Karpas-422 (cell line): ENCODE results near the gene C17orf50. TPM values are rescaled to one million over a fixed set of nuclear protein-coding genes. Genes with fewer than 3 reads are reported as not detected.

ENCODE experiments used
- DNase-seq: peaks from one replicate; pipeline ENCODE4 v3.0.0-alpha.2; 2015
- H2AFZ ChIP-seq: fragments of 200-600 bp; sonication (generic); 2 replicates; pipeline ENCODE4 v1.6.1; 2014; ENCODE audit warnings: antibody characterized with exemption, low read length, mixed read lengths
- H3K27ac ChIP-seq: fragments of 200-600 bp; sonication (generic); 2 replicates; pipeline ENCODE4 v1.5.1; 2014; ENCODE audit warnings: mild to moderate bottlenecking, low read length, moderate library complexity
- H3K27me3 ChIP-seq: fragments of 200-600 bp; sonication (generic); 2 replicates; pipeline ENCODE4 v1.6.1; 2014; ENCODE audit warnings: low read length, mixed read lengths
- H3K36me3 ChIP-seq: fragments of 200-600 bp; sonication (generic); 2 replicates; pipeline ENCODE4 v1.6.1; 2014; ENCODE audit warnings: low read length, mixed read lengths; ENCODE audit not compliant: insufficient read depth
- H3K4me1 ChIP-seq: fragments of 200-600 bp; sonication (generic); 2 replicates; pipeline ENCODE4 v1.6.1; 2014; ENCODE audit warnings: mild to moderate bottlenecking, low read length, mixed read lengths
- H3K4me2 ChIP-seq: fragments of 200-600 bp; sonication (generic); 2 replicates; pipeline ENCODE4 v1.6.1; 2014; ENCODE audit warnings: low read length, low read depth, mild to moderate bottlenecking; ENCODE audit not compliant: poor library complexity, severe bottlenecking
- H3K4me3 ChIP-seq: fragments of 200-600 bp; sonication (generic); 2 replicates; pipeline ENCODE4 v1.5.1; 2014; ENCODE audit warnings: mild to moderate bottlenecking, antibody characterized with exemption, low read length, mixed read lengths
- H3K79me2 ChIP-seq: fragments of 200-600 bp; sonication (generic); 2 replicates; pipeline ENCODE4 v1.6.1; 2014; ENCODE audit warnings: mild to moderate bottlenecking, low read length, mixed read lengths
- H3K9ac ChIP-seq: fragments of 200-600 bp; sonication (generic); 2 replicates; pipeline ENCODE4 v1.6.0; 2014; ENCODE audit warnings: low read length
- H3K9me2 ChIP-seq: fragments of 200-600 bp; sonication (generic), shearing (Covaris generic); replicated peaks from 2 replicates; pipeline ENCODE4 v1.6.0; 2014; ENCODE audit warnings: mild to moderate bottlenecking, low read length, moderate library complexity; ENCODE audit not compliant: insufficient read depth
- H3K9me3 ChIP-seq: fragments of 300-700, 200-600 bp; sonication (generic); 2 replicates; pipeline ENCODE4 v1.6.1; 2014; ENCODE audit warnings: low read length, mixed read lengths
- H4K20me1 ChIP-seq: fragments of 200-600 bp; sonication (generic); 2 replicates; pipeline ENCODE4 v1.6.1; 2014; ENCODE audit warnings: mild to moderate bottlenecking, antibody characterized with exemption, low read length, low read depth; ENCODE audit not compliant: insufficient read depth
- total RNA-seq: library from RNA; depleted of rRNA; stranded (reverse); fragments of >200 nt; shearing (Covaris generic); gene quantifications from 2 replicates; pipeline ENCODE4 v1.2.3, GENCODE V29; 2014; ENCODE audit warnings: low replicate concordance

Gene C17orf50
- total RNA-seq, 1 experiment from 2014 or later, result not detected

GRCh38 chr17:35730400-35731005 lies 30.2 kb upstream of the C17orf50 start:
- Histone ChIP-seq H4K20me1 (no peaks in the 10 kb centered on the region), H3K36me3 (no peaks in the 10 kb centered on the region), H3K9me3 (no peaks in the 10 kb centered on the region), H3K79me2 (no peaks in the 10 kb centered on the region), H3K4me1 (peaks cover 23% of the 10 kb centered on the region), H3K4me3 (no peak overlapping the region), H3K27me3 (no peaks in the 10 kb centered on the region), H3K9ac (no peak overlapping the region), H2AFZ (no peak overlapping the region), H3K4me2 (no peak overlapping the region), H3K9me2 (no peaks in the 10 kb centered on the region), H3K27ac (no peak overlapping the region)
- DNase-seq, result no peak

DNA sequence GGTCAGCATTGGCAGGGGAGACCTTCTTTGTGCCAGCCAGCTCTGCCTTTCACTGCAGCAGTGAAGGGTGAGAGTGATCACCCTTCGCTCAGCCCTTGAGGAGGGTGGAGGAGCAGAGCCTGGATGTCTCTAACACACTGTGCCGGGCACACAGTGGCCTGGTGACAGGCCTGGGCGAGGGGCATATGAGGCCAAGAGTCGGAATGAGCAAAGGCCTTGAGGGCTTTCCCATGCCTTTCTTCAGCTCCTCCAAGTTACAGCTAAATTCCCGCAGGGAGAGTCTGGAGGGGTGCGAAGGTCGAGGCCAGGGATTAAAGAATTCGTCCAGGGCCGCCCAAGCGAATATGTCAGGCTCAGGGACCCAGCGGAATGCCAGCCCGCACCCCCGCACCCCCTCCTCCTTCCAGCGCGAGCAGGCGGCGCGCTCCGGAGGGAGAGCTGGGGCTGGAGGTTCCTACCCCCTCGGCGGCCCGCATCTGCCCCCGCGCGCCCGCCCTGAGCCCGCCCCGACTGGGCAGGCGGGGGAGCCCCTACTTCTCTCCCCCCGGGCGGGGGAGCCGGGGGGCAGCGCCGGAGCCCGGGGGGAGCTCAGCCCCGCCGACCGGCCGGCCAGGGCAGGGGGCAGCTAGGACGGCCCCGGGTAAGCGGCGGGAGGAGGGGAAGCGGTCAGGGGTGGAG lies 29.3 kb upstream of the C17orf50 start, which contains the start of gene RASL10B:
Gene RASL10B (plus strand): TSS at position 401 of the 678 bp plus-strand sequence. CDS start 3,546 bp downstream, outside the sequence.
- no peaks in the 10 kb centered on the region for H3K79me2 ChIP-seq
- H3K9me3 ChIP-seq, result no peaks in the 10 kb centered on the region
- H3K4me2 ChIP-seq, result no peak within 1 kb of the TSS
- no peak within 1 kb of the TSS for H3K4me3 ChIP-seq
- H3K9me2 ChIP-seq, result no peaks in the 10 kb centered on the region
- no peak for DNase-seq
- no peaks in the 10 kb centered on the region for H4K20me1 ChIP-seq
- H3K36me3 ChIP-seq, result no peaks in the 10 kb centered on the region
- H3K27me3 ChIP-seq, result no peaks in the 10 kb centered on the region
- no peak within 1 kb of the TSS for H3K9ac ChIP-seq
- H3K4me1 ChIP-seq, result peaks cover 14% of the 10 kb centered on the region
- no peak within 1 kb of the TSS for H3K27ac ChIP-seq
- no peak within 1 kb of the TSS for H2AFZ ChIP-seq

DNA sequence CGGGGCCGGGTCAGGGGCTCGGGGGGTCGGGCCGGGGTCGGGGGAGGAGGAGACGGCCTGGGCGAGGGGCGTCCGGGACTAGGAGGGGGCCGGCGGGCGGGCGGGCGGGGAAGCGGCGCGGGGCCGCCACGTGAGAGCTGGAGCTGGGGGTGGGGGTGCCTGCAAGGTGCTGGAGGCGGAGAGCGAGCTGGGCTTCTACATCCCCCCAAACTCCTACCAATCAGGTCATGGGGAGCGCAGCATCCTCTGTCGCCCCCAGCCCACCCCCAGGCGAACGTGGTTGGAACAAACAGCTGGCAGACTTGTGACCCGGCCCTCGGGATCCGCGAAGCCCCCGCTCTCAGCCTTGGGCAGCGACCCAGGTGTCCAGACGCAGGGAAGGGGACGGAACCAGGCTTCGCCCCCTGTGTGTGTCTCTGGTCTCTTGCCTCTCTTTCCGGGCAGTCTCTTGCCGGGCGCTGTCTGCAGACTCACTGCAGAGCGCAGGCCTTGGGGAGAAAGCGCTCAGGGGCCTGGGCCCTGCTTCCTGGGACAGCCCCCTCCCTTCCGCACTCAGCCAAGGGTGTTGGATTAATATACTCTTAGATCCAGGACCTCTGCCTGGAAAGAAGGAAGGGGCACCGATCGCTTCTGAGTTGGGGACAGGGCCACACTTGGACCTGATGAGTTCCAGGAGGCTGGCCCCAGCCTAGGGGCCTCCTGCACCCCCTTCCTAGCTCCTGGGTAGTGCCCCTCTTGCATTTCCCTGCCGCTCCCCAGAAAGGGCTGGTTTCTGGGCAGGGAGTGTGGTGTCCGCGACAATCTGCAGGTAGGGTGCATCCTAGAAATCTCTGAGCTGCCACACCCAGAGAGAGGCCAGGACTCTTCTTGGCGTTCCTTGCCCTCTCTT lies 28.5 kb upstream of the C17orf50 start:
- H3K4me1 ChIP-seq, result peaks cover 6% of the 10 kb centered on the region

GRCh38 chr17:35732806-35733136 lies 27.9 kb upstream of the C17orf50 start:
- Histone ChIP-seq H3K79me2 (no peaks in the 10 kb centered on the region), H3K36me3 (no peaks in the 10 kb centered on the region), H3K9ac (no peak overlapping the region), H3K27me3 (no peaks in the 10 kb centered on the region), H3K27ac (no peak overlapping the region), H2AFZ (no peak overlapping the region), H4K20me1 (no peaks in the 10 kb centered on the region), H3K9me2 (no peaks in the 10 kb centered on the region), H3K4me2 (no peak overlapping the region), H3K9me3 (no peaks in the 10 kb centered on the region), H3K4me3 (no peak overlapping the region), H3K4me1 (peaks cover under 1% of the 10 kb centered on the region)
- DNase-seq, result no peak

More for the DNA sequence above, 28.5 kb upstream of the C17orf50 start:
- no peak overlapping the region for H3K4me3 ChIP-seq
- DNase-seq, result no peak
- no peaks in the 10 kb centered on the region for H4K20me1 ChIP-seq
- H2AFZ ChIP-seq, result no peak overlapping the region
- H3K4me2 ChIP-seq, result no peak overlapping the region
- no peaks in the 10 kb centered on the region for H3K9me2 ChIP-seq
- H3K9ac ChIP-seq, result no peak overlapping the region
- H3K27me3 ChIP-seq, result no peaks in the 10 kb centered on the region
- H3K9me3 ChIP-seq, result no peaks in the 10 kb centered on the region
- H3K79me2 ChIP-seq, result no peaks in the 10 kb centered on the region
- no peaks in the 10 kb centered on the region for H3K36me3 ChIP-seq
- no peak overlapping the region for H3K27ac ChIP-seq

GRCh38 chr17:35733366-35733765 lies 27.3 kb upstream of the C17orf50 start:
- Histone ChIP-seq H3K27ac (no peak overlapping the region), H3K4me1 (no peaks in the 10 kb centered on the region), H3K9me2 (no peaks in the 10 kb centered on the region), H3K9ac (no peak overlapping the region), H3K4me3 (no peak overlapping the region), H2AFZ (no peak overlapping the region), H3K4me2 (no peak overlapping the region), H3K36me3 (no peaks in the 10 kb centered on the region), H3K27me3 (no peaks in the 10 kb centered on the region), H4K20me1 (no peaks in the 10 kb centered on the region), H3K79me2 (no peaks in the 10 kb centered on the region), H3K9me3 (no peaks in the 10 kb centered on the region)
- DNase-seq, result no peak

DNA sequence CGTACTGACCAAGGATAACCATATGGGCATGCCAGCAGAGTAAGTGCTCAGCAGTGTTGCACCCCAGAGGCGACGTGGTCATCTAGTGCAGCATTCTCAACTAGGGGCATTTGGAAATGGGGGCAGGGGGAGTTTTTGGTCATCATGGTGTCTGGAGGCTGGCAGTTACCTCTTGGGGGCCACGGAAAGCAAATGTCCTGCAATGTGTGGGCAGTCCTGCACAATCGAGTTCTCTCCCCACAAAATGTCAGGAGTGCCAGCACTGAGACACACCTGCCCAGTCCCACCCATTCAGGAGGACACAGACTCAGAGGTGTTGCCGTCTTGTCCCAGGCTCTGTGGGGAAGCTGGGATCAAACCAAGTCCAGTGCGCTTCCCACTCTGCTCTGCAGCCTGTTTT lies 26.3 kb upstream of the C17orf50 start:
- H3K4me2 ChIP-seq, result no peak overlapping the region
- no peaks in the 10 kb centered on the region for H3K79me2 ChIP-seq
- H3K4me3 ChIP-seq, result no peak overlapping the region
- no peaks in the 10 kb centered on the region for H3K4me1 ChIP-seq
- H4K20me1 ChIP-seq, result no peaks in the 10 kb centered on the region
- no peak overlapping the region for H3K9ac ChIP-seq
- no peak for DNase-seq
- no peaks in the 10 kb centered on the region for H3K27me3 ChIP-seq
- no peak overlapping the region for H2AFZ ChIP-seq
- no peaks in the 10 kb centered on the region for H3K9me2 ChIP-seq
- no peak overlapping the region for H3K27ac ChIP-seq
- no peaks in the 10 kb centered on the region for H3K36me3 ChIP-seq
- no peaks in the 10 kb centered on the region for H3K9me3 ChIP-seq

GRCh38 chr17:35735036-35735805 lies 25.5 kb upstream of the C17orf50 start:
- Histone ChIP-seq H3K27me3 (no peaks in the 10 kb centered on the region), H4K20me1 (no peaks in the 10 kb centered on the region), H3K4me3 (no peak overlapping the region), H3K36me3 (no peaks in the 10 kb centered on the region), H3K4me2 (no peak overlapping the region), H3K4me1 (no peaks in the 10 kb centered on the region), H3K79me2 (no peaks in the 10 kb centered on the region), H3K9me2 (no peaks in the 10 kb centered on the region), H3K9ac (no peak overlapping the region), H2AFZ (no peak overlapping the region), H3K27ac (no peak overlapping the region), H3K9me3 (no peaks in the 10 kb centered on the region)
- no peak for DNase-seq
